SU-DHL-6 (cell line): Measurements from ENCODE around the gene DTNA.

ENCODE experiments used
- H2AFZ ChIP-seq: fragments of 200-600 bp; sonication (generic); 2 replicates; pipeline ENCODE4 v1.6.1; 2014; ENCODE audit warnings: low read depth, mild to moderate bottlenecking, moderate library complexity, mixed read lengths, antibody characterized with exemption, low read length; ENCODE audit not compliant: severe bottlenecking
- H3F3A ChIP-seq: fragments of 200-600 bp; shearing (Covaris generic); 2 replicates; pipeline ENCODE4 v1.6.0; 2016; ENCODE audit warnings: antibody characterized with exemption, mild to moderate bottlenecking; ENCODE audit not compliant: insufficient read depth
- H3K27ac ChIP-seq: fragments of 200-600 bp; sonication (generic); 2 replicates; pipeline ENCODE4 v1.5.1; 2016; ENCODE audit warnings: low read depth, mild to moderate bottlenecking, low read length, moderate library complexity, mixed read lengths
- H3K27me3 ChIP-seq: fragments of 200-600 bp; sonication (generic), shearing (Covaris generic); 2 replicates; pipeline ENCODE4 v1.6.0; 2014; ENCODE audit warnings: mild to moderate bottlenecking, low read length
- H3K36me3 ChIP-seq: fragments of 200-600 bp; sonication (generic); 2 replicates; pipeline ENCODE4 v1.6.1; 2014; ENCODE audit warnings: mild to moderate bottlenecking, low read length, mixed read lengths
- H3K4me2 ChIP-seq: fragments of 300-600, 200-600 bp; shearing (Covaris generic), sonication (generic); 2 replicates; pipeline ENCODE4 v1.6.0; 2014; ENCODE audit warnings: low read length, low read depth, mild to moderate bottlenecking; ENCODE audit not compliant: poor library complexity, severe bottlenecking
- H3K4me3 ChIP-seq: fragments of 200-600 bp; sonication (generic); 2 replicates; pipeline ENCODE4 v1.5.1; 2014; ENCODE audit warnings: antibody characterized with exemption, low read length, mild to moderate bottlenecking, mixed read lengths; ENCODE audit not compliant: insufficient read depth, poor library complexity, severe bottlenecking
- H3K79me2 ChIP-seq: fragments of 200-600 bp; sonication (generic); 2 replicates; pipeline ENCODE4 v1.6.1; 2014; ENCODE audit warnings: mild to moderate bottlenecking, low read length, moderate library complexity; ENCODE audit not compliant: insufficient read depth
- H3K9ac ChIP-seq: fragments of 200-600 bp; sonication (generic); 2 replicates; pipeline ENCODE4 v1.7.0; 2014; ENCODE audit warnings: mild to moderate bottlenecking, low read length
- H3K9me2 ChIP-seq: fragments of 200-600 bp; sonication (generic); replicated peaks from 2 replicates; pipeline ENCODE4 v1.6.1; 2014; ENCODE audit warnings: low read length; ENCODE audit not compliant: insufficient read depth
- H3K9me3 ChIP-seq: fragments of 200-600 bp; sonication (generic); 2 replicates; pipeline ENCODE4 v1.6.1; 2014; ENCODE audit warnings: low read length, mixed read lengths; ENCODE audit not compliant: insufficient read depth
- H4K20me1 ChIP-seq: fragments of 200-600 bp; sonication (generic); 2 replicates; pipeline ENCODE4 v1.6.1; 2014; ENCODE audit warnings: low read depth, mild to moderate bottlenecking, antibody characterized with exemption, low read length, moderate library complexity, mixed read lengths
- CTCF ChIP-seq: fragments of 200-600 bp; sonication (generic); IDR thresholded peaks from one replicate; pipeline ENCODE4 v1.5.1; 2017; ENCODE audit warnings: antibody characterized with exemption, mild to moderate bottlenecking, low read length, moderate library complexity; ENCODE audit not compliant: insufficient read depth, poor library complexity, severe bottlenecking
- EZH2phosphoT487 ChIP-seq: fragments of 200-600 bp; sonication (generic), shearing (Covaris generic); conservative IDR thresholded peaks from 2 replicates; pipeline ENCODE4 v1.6.1; 2018; ENCODE audit warnings: mild to moderate bottlenecking, antibody characterized with exemption, low read length, moderate library complexity, mixed read lengths

The DTNA gene

DNA sequence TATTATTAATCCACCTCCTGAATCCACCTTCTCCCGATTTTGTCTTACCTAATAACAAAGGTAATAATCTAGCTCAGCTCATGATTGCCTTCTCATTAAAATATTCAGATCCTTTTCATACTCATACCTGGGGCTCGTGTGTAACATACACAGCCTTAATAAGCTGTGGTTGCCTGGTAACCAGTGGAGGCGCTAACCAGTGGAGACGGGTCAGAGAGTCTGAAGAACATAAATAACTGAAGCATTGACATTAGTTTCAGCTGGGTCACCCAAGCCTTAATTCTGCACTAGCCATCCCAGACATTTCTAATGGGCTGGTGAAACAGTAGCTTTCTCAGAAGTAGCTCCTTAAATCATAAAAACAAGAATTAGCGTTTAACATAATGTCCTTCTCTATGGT, 14.8 kb upstream of the DTNA start:
- Histone ChIP-seq H3K4me2 (no peak overlapping the region), H3K4me3 (no peak overlapping the region), H3K27me3 (no peaks in the 10 kb centered on the region), H3K9me3 (no peaks in the 10 kb centered on the region), H3F3A (no peaks in the 10 kb centered on the region), H3K79me2 (no peaks in the 10 kb centered on the region), H4K20me1 (no peaks in the 10 kb centered on the region), H3K36me3 (no peaks in the 10 kb centered on the region), H3K27ac (no peak overlapping the region), H2AFZ (no peak overlapping the region), H3K9ac (no peak overlapping the region), H3K9me2 (no peaks in the 10 kb centered on the region)
- no peak for TF ChIP-seq CTCF
- no peak for TF ChIP-seq EZH2phosphoT487

DNA sequence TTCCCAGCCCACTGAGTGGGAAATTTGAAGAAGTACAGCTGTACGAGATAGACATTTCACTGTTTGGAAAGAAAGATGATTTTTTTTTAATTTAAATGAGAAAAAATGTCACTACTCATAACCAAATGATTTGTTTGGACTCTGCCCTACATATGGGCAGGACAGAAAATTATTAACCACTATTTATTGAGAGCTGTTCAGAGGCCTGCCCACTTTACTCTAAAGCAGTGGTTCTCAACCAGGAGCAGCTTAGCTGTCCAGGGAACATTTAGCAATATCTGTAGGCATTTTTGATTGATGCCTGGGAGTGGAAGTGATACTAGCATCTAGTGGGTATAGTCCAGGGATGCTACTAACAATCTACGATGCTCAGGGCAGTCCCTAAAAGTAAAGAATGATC, 13.4 kb upstream of the DTNA start:
- H3F3A ChIP-seq = no peaks in the 10 kb centered on the region
- no peak overlapping the region for H2AFZ ChIP-seq
- H4K20me1 ChIP-seq = no peaks in the 10 kb centered on the region
- H3K27ac ChIP-seq = no peak overlapping the region
- H3K9me2 ChIP-seq = no peaks in the 10 kb centered on the region
- H3K4me2 ChIP-seq = no peak overlapping the region
- H3K4me3 ChIP-seq = no peak overlapping the region
- no peaks in the 10 kb centered on the region for H3K27me3 ChIP-seq
- H3K79me2 ChIP-seq = no peaks in the 10 kb centered on the region
- H3K9ac ChIP-seq = no peak overlapping the region
- H3K36me3 ChIP-seq = no peaks in the 10 kb centered on the region
- H3K9me3 ChIP-seq = no peaks in the 10 kb centered on the region
- no peak for TF ChIP-seq CTCF
- no peak for TF ChIP-seq EZH2phosphoT487

DNA sequence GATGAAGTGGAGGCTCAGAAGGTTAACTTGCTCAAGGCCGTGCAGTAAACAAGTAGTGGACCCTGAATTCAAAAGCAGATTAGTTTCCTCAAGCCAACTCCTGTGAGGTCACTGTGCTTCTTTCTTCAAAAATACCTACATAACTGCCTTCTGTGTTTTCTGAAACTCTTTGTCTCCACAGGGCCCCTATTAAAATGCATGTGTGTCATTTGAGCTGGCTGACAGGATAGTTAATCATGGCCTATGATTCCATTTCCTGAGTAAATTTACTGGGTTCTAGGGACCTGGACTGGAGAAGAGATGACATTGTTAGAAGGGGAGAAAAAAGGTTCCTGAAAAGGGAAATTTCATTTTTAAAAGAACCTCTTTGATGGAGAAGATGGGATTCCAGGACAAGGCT, 12.9 kb upstream of the DTNA start:
- H2AFZ ChIP-seq = no peak overlapping the region
- no peaks in the 10 kb centered on the region for H3K27me3 ChIP-seq
- no peaks in the 10 kb centered on the region for H3F3A ChIP-seq
- TF ChIP-seq EZH2phosphoT487 = no peak
- TF ChIP-seq CTCF = no peak
- H3K4me2 ChIP-seq = no peak overlapping the region
- H3K27ac ChIP-seq = no peak overlapping the region
- H3K79me2 ChIP-seq = no peaks in the 10 kb centered on the region
- H3K9me3 ChIP-seq = no peaks in the 10 kb centered on the region
- H3K9ac ChIP-seq = no peak overlapping the region
- no peaks in the 10 kb centered on the region for H3K36me3 ChIP-seq
- H4K20me1 ChIP-seq = no peaks in the 10 kb centered on the region
- H3K9me2 ChIP-seq = no peaks in the 10 kb centered on the region
- H3K4me3 ChIP-seq = no peak overlapping the region

DNA sequence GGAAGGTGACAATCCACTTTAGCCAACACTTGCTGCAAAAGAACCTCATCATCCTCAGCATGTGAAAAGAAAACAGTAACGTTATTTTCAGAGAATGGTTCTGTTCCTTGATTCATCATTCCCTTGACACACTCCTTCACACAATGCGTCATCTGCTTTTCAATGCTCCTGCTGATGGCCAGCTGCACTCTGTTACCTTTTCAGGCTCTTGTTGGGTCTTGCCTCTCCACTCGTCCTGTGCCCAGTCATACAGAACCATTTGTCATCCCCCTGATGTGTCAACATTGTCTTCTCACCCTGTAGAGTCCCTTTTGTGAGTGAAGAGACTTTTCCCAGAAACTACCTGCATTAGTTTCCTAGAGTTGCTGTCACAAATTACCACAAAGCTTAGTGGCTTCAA, 12.2 kb upstream of the DTNA start:
- no peaks in the 10 kb centered on the region for H3K9me2 ChIP-seq
- no peak overlapping the region for H3K4me3 ChIP-seq
- no peaks in the 10 kb centered on the region for H3K9me3 ChIP-seq
- no peaks in the 10 kb centered on the region for H3K27me3 ChIP-seq
- no peak overlapping the region for H3K9ac ChIP-seq
- TF ChIP-seq CTCF (no peak), EZH2phosphoT487 (no peak)
- H3K4me2 ChIP-seq = no peak overlapping the region
- H3K36me3 ChIP-seq = no peaks in the 10 kb centered on the region
- H3K79me2 ChIP-seq = no peaks in the 10 kb centered on the region
- H3K27ac ChIP-seq = no peak overlapping the region
- no peaks in the 10 kb centered on the region for H3F3A ChIP-seq
- no peaks in the 10 kb centered on the region for H4K20me1 ChIP-seq
- no peak overlapping the region for H2AFZ ChIP-seq
